ENCODE data around the gene GALNT17.

The GALNT17 gene

GRCh38 chr7:71465741-71466189 lies 333.8 kb downstream of the GALNT17 start:
- CTCF ChIA-PET: no interaction called here
- POLR2A ChIA-PET: no interaction called here
- DNase-seq (ENCODE audit: extremely low spot score): no peak
- TF ChIP-seq TARDBP (IDR thresholded peaks at IDR 0.05) (no peak), SP1 (IDR thresholded peaks at IDR 0.05) (no peak), ARNT (IDR thresholded peaks at IDR 0.05) (no peak), NFRKB (IDR thresholded peaks at IDR 0.05) (no peak), L3MBTL2 (conservative IDR thresholded peaks at IDR 0.05) (no peak), BHLHE40 (IDR thresholded peaks at IDR 0.05; ENCODE audit: borderline replicate concordance) (no peak), SUZ12 (IDR thresholded peaks at IDR 0.05) (no peak), CTBP1 (IDR thresholded peaks at IDR 0.05; ENCODE audit: borderline replicate concordance) (no peak), ZNF384 (IDR thresholded peaks at IDR 0.05) (no peak)

DNA sequence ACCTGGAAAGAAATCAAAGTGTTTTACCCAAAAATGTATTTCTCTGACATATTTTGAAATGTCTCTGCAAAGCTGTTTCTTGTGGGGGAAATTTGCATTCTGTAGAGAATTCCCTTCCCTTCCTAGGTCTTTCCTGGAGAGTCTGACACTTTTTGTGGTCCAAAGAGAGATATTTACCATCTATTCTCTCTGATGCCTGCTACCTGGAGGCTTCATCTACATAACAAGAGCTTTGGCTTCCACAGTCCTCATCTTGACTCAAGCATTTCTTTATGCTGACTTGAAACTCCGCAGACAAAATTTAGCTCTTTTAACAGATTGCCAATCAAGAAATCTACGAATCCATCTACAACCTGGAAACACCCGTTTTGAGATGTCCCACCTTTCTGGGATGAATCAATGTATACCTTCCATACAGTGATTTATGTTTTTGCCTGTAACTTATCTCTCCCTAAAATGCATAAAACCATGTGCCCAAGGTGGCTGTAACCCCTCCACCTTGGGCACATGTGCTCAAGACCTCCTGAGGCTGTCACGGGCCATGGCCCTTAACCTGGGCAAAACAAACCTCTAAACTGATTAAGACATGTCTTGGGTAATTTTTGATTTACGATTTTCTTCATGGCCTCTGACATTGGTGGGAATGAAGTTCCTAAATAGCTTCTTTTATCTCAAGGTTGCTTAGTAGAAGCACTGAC lies 334.7 kb downstream of the GALNT17 start:
- DNase-seq (ENCODE audit: extremely low spot score): no peak
- ChIA-PET POLR2A (no interaction called here), CTCF (no interaction called here)
- TF ChIP-seq FOXM1 (IDR thresholded peaks at IDR 0.05; ENCODE audit: borderline replicate concordance) (no peak), SP1 (IDR thresholded peaks at IDR 0.05) (no peak), FOXA1 (IDR thresholded peaks at IDR 0.05) (no peak), LEF1 (IDR thresholded peaks at IDR 0.05; ENCODE audit: borderline replicate concordance) (no peak), PKNOX1 (IDR thresholded peaks at IDR 0.05) (no peak), HDGF (IDR thresholded peaks at IDR 0.05; ENCODE audit: borderline replicate concordance) (no peak), SUZ12 (IDR thresholded peaks at IDR 0.05) (no peak)

DNA sequence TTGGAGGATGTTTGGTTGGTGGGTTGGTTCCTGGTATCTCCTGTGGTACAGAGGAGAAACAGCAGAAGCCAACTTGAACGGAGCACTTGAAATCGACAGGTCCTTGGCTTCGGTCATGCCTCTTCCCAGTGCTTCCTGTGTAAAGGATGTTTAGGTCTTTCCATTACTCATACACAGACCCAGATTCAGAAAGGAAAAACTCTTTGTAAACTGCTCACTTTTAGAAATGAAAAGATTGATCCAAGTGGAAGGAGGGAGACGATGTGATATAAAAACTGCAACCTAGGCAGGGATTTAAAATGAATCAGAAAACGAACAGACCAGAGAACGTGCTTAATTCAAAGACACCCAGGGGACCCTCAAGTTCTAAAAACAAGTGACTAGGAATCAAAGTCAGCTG lies 338.4 kb downstream of the GALNT17 start:
- no peak for TF ChIP-seq NFRKB (IDR thresholded peaks at IDR 0.05)
- POLR2A ChIA-PET: no interaction called here
- CTCF ChIA-PET: no interaction called here
- DNase-seq (ENCODE audit: extremely low spot score): no peak

DNA sequence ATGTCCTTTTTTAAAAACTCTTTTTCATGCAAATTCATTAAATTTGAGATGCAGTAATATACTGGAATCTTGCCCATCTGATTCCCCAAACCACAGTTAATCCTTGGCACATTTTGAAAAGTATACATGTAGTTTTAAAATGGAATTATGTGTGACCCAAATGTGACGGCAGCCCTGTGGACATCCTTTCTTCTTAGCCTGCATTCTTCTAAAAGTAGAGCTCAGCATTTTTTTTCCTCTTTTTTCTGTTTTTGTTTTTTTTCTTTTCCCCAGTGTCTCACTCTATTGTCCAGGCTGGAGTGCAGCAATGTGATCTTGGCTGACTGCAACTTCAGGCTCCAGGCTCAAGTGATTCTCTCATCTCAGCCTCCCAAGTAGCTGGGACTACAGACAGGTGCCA lies 338.9 kb downstream of the GALNT17 start:
- CTCF ChIA-PET: no interaction called here
- TF ChIP-seq FOXA1 (IDR thresholded peaks at IDR 0.05) (no peak), ELF4 (IDR thresholded peaks at IDR 0.05) (no peak), BHLHE40 (IDR thresholded peaks at IDR 0.05; ENCODE audit: borderline replicate concordance) (no peak)
- no peak for DNase-seq (ENCODE audit: extremely low spot score)
- POLR2A ChIA-PET: no interaction called here

- TF ChIP-seq SUZ12 (IDR thresholded peaks at IDR 0.05): no peak
- no peak for TF ChIP-seq NFRKB (IDR thresholded peaks at IDR 0.05)
- no peak for TF ChIP-seq ARNT (IDR thresholded peaks at IDR 0.05)
- TF ChIP-seq CTBP1 (IDR thresholded peaks at IDR 0.05; ENCODE audit: borderline replicate concordance): no peak
- no peak for TF ChIP-seq BHLHE40 (IDR thresholded peaks at IDR 0.05; ENCODE audit: borderline replicate concordance)
- no peak for TF ChIP-seq FOXK2 (IDR thresholded peaks at IDR 0.05)
- TF ChIP-seq ZNF384 (IDR thresholded peaks at IDR 0.05): no peak
- ChIA-PET POLR2A (no interaction called here), CTCF (no interaction called here)
- DNase-seq (ENCODE audit: extremely low spot score): no peak
Measured at GRCh38 chr7:71472962-71473361, 341.0 kb downstream of the GALNT17 start.

DNA sequence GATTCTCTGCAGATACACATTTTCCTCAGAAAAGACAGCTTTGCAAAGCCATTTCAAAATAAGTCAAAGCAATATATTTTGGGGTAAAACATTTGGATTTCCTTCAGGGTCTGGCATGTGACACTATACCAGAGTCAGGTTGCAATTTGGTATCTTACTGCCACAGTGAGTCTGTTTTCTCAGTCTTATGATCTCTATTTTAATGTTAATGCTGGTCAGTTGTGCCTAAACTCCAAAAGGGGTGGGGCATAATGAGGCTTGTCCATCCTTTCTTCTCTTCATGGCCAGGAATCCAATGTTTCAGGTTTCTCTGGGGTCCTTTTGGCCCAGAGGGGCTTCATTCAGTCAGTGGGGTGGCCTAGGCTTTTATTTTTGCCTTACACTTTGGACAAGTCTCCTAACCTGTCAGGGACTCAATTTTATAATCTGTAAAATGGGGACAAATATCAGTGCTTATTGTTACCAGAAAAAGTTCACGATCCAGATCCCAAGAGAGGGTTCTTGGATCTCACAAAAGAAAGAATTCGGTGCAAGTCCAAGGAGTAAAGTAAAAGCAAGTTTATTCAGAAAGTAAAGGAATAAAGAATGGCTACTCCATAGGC lies 341.5 kb downstream of the GALNT17 start:
- ChIA-PET CTCF (no interaction called here), POLR2A (no interaction called here)
- no peak for TF ChIP-seq ARNT (IDR thresholded peaks at IDR 0.05)
- TF ChIP-seq FOXM1 (IDR thresholded peaks at IDR 0.05; ENCODE audit: borderline replicate concordance): no peak
- no peak for TF ChIP-seq TARDBP (IDR thresholded peaks at IDR 0.05)
- no peak for TF ChIP-seq FOXK2 (IDR thresholded peaks at IDR 0.05)
- TF ChIP-seq SP1 (IDR thresholded peaks at IDR 0.05): no peak
- TF ChIP-seq LEF1 (IDR thresholded peaks at IDR 0.05; ENCODE audit: borderline replicate concordance): no peak
- no peak for TF ChIP-seq FOXA1 (IDR thresholded peaks at IDR 0.05)
- no peak for TF ChIP-seq PKNOX1 (IDR thresholded peaks at IDR 0.05)
- TF ChIP-seq BHLHE40 (IDR thresholded peaks at IDR 0.05; ENCODE audit: borderline replicate concordance): no peak
- no peak for TF ChIP-seq SUZ12 (IDR thresholded peaks at IDR 0.05)
- no peak for TF ChIP-seq NFRKB (IDR thresholded peaks at IDR 0.05)
- no peak for DNase-seq (ENCODE audit: extremely low spot score)

GRCh38 chr7:71477441-71477840 lies 345.5 kb downstream of the GALNT17 start:
- DNase-seq (ENCODE audit: extremely low spot score): no peak
- CTCF ChIA-PET: no interaction called here
- TF ChIP-seq ZNF384 (IDR thresholded peaks at IDR 0.05) (no peak), NFRKB (IDR thresholded peaks at IDR 0.05) (no peak), FOXM1 (IDR thresholded peaks at IDR 0.05; ENCODE audit: borderline replicate concordance) (no peak), TARDBP (IDR thresholded peaks at IDR 0.05) (no peak), FOXK2 (IDR thresholded peaks at IDR 0.05) (no peak), CTBP1 (IDR thresholded peaks at IDR 0.05; ENCODE audit: borderline replicate concordance) (no peak), LEF1 (IDR thresholded peaks at IDR 0.05; ENCODE audit: borderline replicate concordance) (no peak), SUZ12 (IDR thresholded peaks at IDR 0.05) (no peak), HDGF (IDR thresholded peaks at IDR 0.05; ENCODE audit: borderline replicate concordance) (no peak), SP1 (IDR thresholded peaks at IDR 0.05) (no peak), L3MBTL2 (conservative IDR thresholded peaks at IDR 0.05) (no peak), BHLHE40 (IDR thresholded peaks at IDR 0.05; ENCODE audit: borderline replicate concordance) (no peak), FOXA1 (IDR thresholded peaks at IDR 0.05) (no peak), ELF4 (IDR thresholded peaks at IDR 0.05) (no peak), ARNT (IDR thresholded peaks at IDR 0.05) (no peak)
- POLR2A ChIA-PET: no interaction called here
